ENCODE data around the gene ARHGAP12. TPM values are rescaled to one million over a fixed set of nuclear protein-coding genes. Genes with fewer than 3 reads are reported as not detected.

ARHGAP12 gene
- total and polyA plus RNA-seq, 4 donors, result 8.6 to 66.0 (median 27.0) TPM

- TF ChIP-seq CTCF (IDR thresholded peaks at IDR 0.05; ENCODE audit: control extremely low read depth, extremely low read depth), result no peak
- no peak overlapping the region for H3K4me3 ChIP-seq
- no peak overlapping the region for H3K9ac ChIP-seq (ENCODE audit: insufficient read depth in 1 of 2, low read length in 2 of 2)
- H3K27ac ChIP-seq (ENCODE audit: low read depth in 1 of 2, low read length in 1 of 2), result no peak overlapping the region
- no peak for DNase-seq
- 32 to 38% methylated on average over 2 of the region's 2 CpGs for WGBS, 2 donors
- no peaks in the 10 kb centered on the region for H3K36me3 ChIP-seq (ENCODE audit: control insufficient read depth in 4 of 4, insufficient read depth in 4 of 4, low read length in 4 of 4)
- H3K4me1 ChIP-seq (ENCODE audit: control insufficient read depth in 5 of 5, insufficient read depth in 5 of 5, low read length in 5 of 5), result peaks cover 0 to 7% (median 0%) of the 10 kb centered on the region in 5 donors
- no peaks in the 10 kb centered on the region for H3K27me3 ChIP-seq (ENCODE audit: control insufficient read depth in 3 of 3, insufficient read depth in 3 of 3, low read length in 2 of 3)
- H3K9me3 ChIP-seq (ENCODE audit: control insufficient read depth in 4 of 4, insufficient read depth in 3 of 4, low read length in 3 of 4), result peaks cover 0 to 5% (median 1%) of the 10 kb centered on the region in 4 donors
- ATAC-seq (ENCODE audit: insufficient read depth, low FRiP score), result no peak
Measured at GRCh38 chr10:31952066-31952465, 23.4 kb upstream of the ARHGAP12 start.

GRCh38 chr10:31949266-31949665 lies 20.6 kb upstream of the ARHGAP12 start:
- Histone ChIP-seq H3K9ac (ENCODE audit: insufficient read depth in 1 of 2, low read length in 2 of 2) (no peak overlapping the region), H3K9me3 (ENCODE audit: control insufficient read depth in 4 of 4, insufficient read depth in 3 of 4, low read length in 3 of 4) (peaks cover 0 to 5% (median 0%) of the 10 kb centered on the region in 4 donors), H3K4me3 (no peak overlapping the region), H3K27me3 (ENCODE audit: control insufficient read depth in 3 of 3, insufficient read depth in 3 of 3, low read length in 2 of 3) (no peaks in the 10 kb centered on the region), H3K27ac (ENCODE audit: low read depth in 1 of 2, low read length in 1 of 2) (no peak overlapping the region), H3K4me1 (ENCODE audit: control insufficient read depth in 5 of 5, insufficient read depth in 5 of 5, low read length in 5 of 5) (peaks cover 0 to 10% (median 1%) of the 10 kb centered on the region in 5 donors), H3K36me3 (ENCODE audit: control insufficient read depth in 4 of 4, insufficient read depth in 4 of 4, low read length in 4 of 4) (no peaks in the 10 kb centered on the region)
- ATAC-seq (ENCODE audit: insufficient read depth, low FRiP score), result no peak
- no peak for TF ChIP-seq CTCF (IDR thresholded peaks at IDR 0.05; ENCODE audit: control extremely low read depth, extremely low read depth)
- 44 to 81% methylated on average over 3 of the region's 3 CpGs for WGBS, 2 donors
- no peak for DNase-seq

- no peak for ATAC-seq (ENCODE audit: insufficient read depth, low FRiP score)
- 84 to 87% methylated on average over 7 of the region's 7 CpGs for WGBS, 2 donors
- Histone ChIP-seq H3K36me3 (ENCODE audit: control insufficient read depth in 4 of 4, insufficient read depth in 4 of 4, low read length in 4 of 4) (no peaks in the 10 kb centered on the region), H3K4me1 (ENCODE audit: control insufficient read depth in 5 of 5, insufficient read depth in 5 of 5, low read length in 5 of 5) (peaks cover 0 to 10% (median 1%) of the 10 kb centered on the region in 5 donors), H3K9me3 (ENCODE audit: control insufficient read depth in 4 of 4, insufficient read depth in 3 of 4, low read length in 3 of 4) (no peaks in the 10 kb centered on the region), H3K27me3 (ENCODE audit: control insufficient read depth in 3 of 3, insufficient read depth in 3 of 3, low read length in 2 of 3) (no peaks in the 10 kb centered on the region), H3K27ac (ENCODE audit: low read depth in 1 of 2, low read length in 1 of 2) (peak overlapping the region in 1 of 2 donors; percentile 52), H3K9ac (ENCODE audit: insufficient read depth in 1 of 2, low read length in 2 of 2) (no peak overlapping the region), H3K4me3 (no peak overlapping the region)
- no peak for DNase-seq
- no peak for TF ChIP-seq CTCF (IDR thresholded peaks at IDR 0.05; ENCODE audit: control extremely low read depth, extremely low read depth)
Measured at GRCh38 chr10:31948021-31948420, 19.4 kb upstream of the ARHGAP12 start.
